GM23338 (cell line): Measurements from ENCODE around the gene KNG1. TPM values are rescaled to one million over a fixed set of nuclear protein-coding genes. Genes with fewer than 3 reads are reported as not detected.

Experiments used
- ATAC-seq: fragments of 200-7000 bp; cut with Tn5 transposase; 3 replicates; pipeline ENCODE4 v1.9.1; 2020
- DNase-seq: peaks from one replicate; pipeline ENCODE4 v3.0.0-alpha.2; 2015; ENCODE audit warnings: low spot score
- H2AFZ ChIP-seq: fragments of 200-600 bp; sonication (generic); 2 replicates; pipeline ENCODE4 v1.8.0; 2016; ENCODE audit warnings: antibody characterized with exemption, mild to moderate bottlenecking, moderate library complexity
- H3F3A ChIP-seq: fragments of 200-600 bp; sonication (generic); replicated peaks from 2 replicates; pipeline ENCODE4 v1.8.0; 2017; ENCODE audit warnings: antibody characterized with exemption, mixed run types, low read depth
- H3K27ac ChIP-seq: fragments of 200-600 bp; sonication (generic); 2 replicates; pipeline ENCODE4 v1.6.1; 2016; ENCODE audit warnings: low read depth
- H3K27me3 ChIP-seq: fragments of 200-600 bp; sonication (generic); 2 replicates; pipeline ENCODE4 v1.8.0; 2016; ENCODE audit warnings: mild to moderate bottlenecking, mixed run types, moderate library complexity; ENCODE audit not compliant: insufficient read depth
- H3K36me3 ChIP-seq: fragments of 200-600 bp; sonication (generic); 2 replicates; pipeline ENCODE4 v1.8.0; 2016; ENCODE audit warnings: mild to moderate bottlenecking; ENCODE audit not compliant: insufficient read depth
- H3K4me1 ChIP-seq: fragments of 200-600 bp; sonication (generic); 2 replicates; pipeline ENCODE4 v1.8.0; 2016; ENCODE audit warnings: mild to moderate bottlenecking, moderate library complexity; ENCODE audit not compliant: insufficient read depth
- H3K4me2 ChIP-seq: fragments of 200-600 bp; sonication (generic); 2 replicates; pipeline ENCODE4 v1.7.1; 2017; ENCODE audit warnings: mixed run types
- H3K4me3 ChIP-seq: fragments of 200-600 bp; sonication (generic); 2 replicates; pipeline ENCODE4 v1.6.1; 2016; ENCODE audit warnings: mixed run types
- H3K79me2 ChIP-seq: fragments of 200-600 bp; sonication (generic); replicated peaks from 2 replicates; pipeline ENCODE4 v1.8.0; 2017; ENCODE audit warnings: mild to moderate bottlenecking; ENCODE audit not compliant: insufficient read depth
- H3K9me2 ChIP-seq: fragments of 200-600 bp; sonication (generic); 2 replicates; pipeline ENCODE4 v1.8.0; 2017; ENCODE audit not compliant: insufficient read depth
- H4K20me1 ChIP-seq: fragments of 200-600 bp; sonication (generic); replicated peaks from 2 replicates; pipeline ENCODE4 v1.8.0; 2017; ENCODE audit warnings: mild to moderate bottlenecking; ENCODE audit not compliant: insufficient read depth
- H3K27ac Mint-ChIP-seq: 2 replicates; pipeline ENCODE4 v1.8.0; 2020; ENCODE audit warnings: inconsistent platforms, mild to moderate bottlenecking, moderate library complexity, mixed read lengths
- H3K27me3 Mint-ChIP-seq: 3 replicates; pipeline ENCODE4 v1.8.0; 2022; ENCODE audit warnings: low read depth, mild to moderate bottlenecking, moderate library complexity, mixed read lengths, inconsistent platforms; ENCODE audit not compliant: insufficient read depth, poor library complexity
- H3K36me3 Mint-ChIP-seq: 3 replicates; pipeline ENCODE4 v1.8.0; 2021; ENCODE audit warnings: low read depth, mild to moderate bottlenecking, inconsistent platforms, moderate library complexity, mixed read lengths
- H3K4me1 Mint-ChIP-seq: 3 replicates; pipeline ENCODE4 v1.8.0; 2020; ENCODE audit warnings: mild to moderate bottlenecking, inconsistent platforms, mixed read lengths
- H3K4me3 Mint-ChIP-seq: 3 replicates; pipeline ENCODE4 v1.8.0; 2021; ENCODE audit warnings: moderate library complexity, mild to moderate bottlenecking, inconsistent platforms, mixed read lengths
- H3K9me3 Mint-ChIP-seq: 3 replicates; pipeline ENCODE4 v1.8.0; 2020; ENCODE audit warnings: moderate library complexity, mild to moderate bottlenecking, inconsistent platforms, mixed read lengths
- CREB1 ChIP-seq: fragments of 250-450 bp; sonication (Bioruptor Pico); IDR thresholded peaks from 2 replicates; pipeline ENCODE4 v1.5.0; 2020; ENCODE audit warnings: low read depth, mild to moderate bottlenecking, moderate library complexity
- ETS1 ChIP-seq: IDR thresholded peaks from 2 replicates; pipeline ENCODE4 v1.6.1; 2016; ENCODE audit warnings: antibody characterized with exemption
- EZH2 ChIP-seq: fragments of 200-600 bp; sonication (generic); IDR thresholded peaks from one replicate; pipeline ENCODE4 v1.8.0; 2017; ENCODE audit warnings: antibody characterized with exemption, mild to moderate bottlenecking, low read depth; ENCODE audit not compliant: unreplicated experiment
- EZH2phosphoT487 ChIP-seq: fragments of 200-600 bp; sonication (generic); IDR thresholded peaks from one replicate; pipeline ENCODE4 v1.8.1; 2018; ENCODE audit warnings: antibody characterized with exemption; ENCODE audit not compliant: unreplicated experiment
- JUNB ChIP-seq: IDR thresholded peaks from one replicate; pipeline ENCODE4 v1.6.1; 2016; ENCODE audit warnings: antibody characterized with exemption; ENCODE audit not compliant: unreplicated experiment
- NANOG ChIP-seq: IDR thresholded peaks from 2 replicates; pipeline ENCODE4 v1.6.1; 2016; ENCODE audit warnings: antibody characterized with exemption, borderline replicate concordance
- POLR2AphosphoS5 ChIP-seq: IDR thresholded peaks from 2 replicates; pipeline ENCODE4 v1.6.1; 2016; ENCODE audit warnings: antibody characterized with exemption, low read depth
- STAT1 ChIP-seq: IDR thresholded peaks from one replicate; pipeline ENCODE4 v1.6.1; 2016; ENCODE audit warnings: antibody characterized with exemption; ENCODE audit not compliant: unreplicated experiment
- ZNF114 ChIP-seq: fragments of 250-450 bp; sonication (Bioruptor Pico); IDR thresholded peaks from 2 replicates; pipeline ENCODE4 v1.5.0; 2020; ENCODE audit warnings: mild to moderate bottlenecking, moderate library complexity
- ZNF331 ChIP-seq: fragments of 250-450 bp; sonication (Bioruptor Pico); IDR thresholded peaks from 2 replicates; pipeline ENCODE4 v1.5.0; 2020; ENCODE audit warnings: low read depth, mild to moderate bottlenecking, moderate library complexity
- long read RNA-seq: library from polyadenylated mRNA; unstranded; transcript quantifications from one replicate; pipeline ENCODE4 v2.0.0, GENCODE V29; 2020; ENCODE audit not compliant: unreplicated experiment
- polyA plus RNA-seq: library from polyadenylated mRNA; unstranded; fragments of >200 nt; fragmentation: Nextera tagmentation; extraction: Ambion mirVana; gene quantifications from 2 replicates; pipeline ENCODE4 v1.2.1, GENCODE V29; 2016
- total RNA-seq: library from RNA; depleted of rRNA; stranded (reverse); fragments of >200 nt; shearing (Covaris generic); gene quantifications from 2 replicates; pipeline ENCODE4 v1.2.3, GENCODE V29; 2014; rRNA removed
- TF ChIP-seq, protein P1 (sequence below): IDR thresholded peaks from one replicate; pipeline ENCODE4 v1.6.1; 2018; ENCODE audit warnings: antibody characterized with exemption; ENCODE audit not compliant: unreplicated experiment
- TF ChIP-seq, protein P2 (sequence below), 2 experiments: fragments of 200-600 bp in 1 of 2; sonication (generic) in 1 of 2; conservative IDR thresholded peaks; 2 replicates each; pipeline versions ENCODE4 v1.5.1 to v1.6.1; 2016 to 2017; ENCODE audit warnings: antibody characterized with exemption in 2 of 2, low read depth in 2 of 2, mild to moderate bottlenecking in 2 of 2, moderate library complexity in 1 of 2
- TF ChIP-seq, protein P3 (sequence below): fragments of 250-450 bp; sonication (Bioruptor Pico); IDR thresholded peaks from 2 replicates; pipeline ENCODE4 v1.5.0; 2020; ENCODE audit warnings: mild to moderate bottlenecking, moderate library complexity

The KNG1 gene
- total RNA-seq (0.49 TPM in 1 of 2 replicates, not detected in the other), polyA plus RNA-seq (0.09 TPM in 1 of 2 replicates, not detected in the other)
- long read RNA-seq: 0 reads

- no peak within 1 kb of the TSS for H3K4me3 Mint-ChIP-seq
- H4K20me1 ChIP-seq: no peaks in the 10 kb centered on the region
- no peaks in the 10 kb centered on the region for H3K79me2 ChIP-seq
- H3K36me3 ChIP-seq: no peaks in the 10 kb centered on the region
- peaks cover 7% of the 10 kb centered on the region for H3K27me3 Mint-ChIP-seq
- no peaks in the 10 kb centered on the region for H3K27me3 ChIP-seq
- H3F3A ChIP-seq: no peaks in the 10 kb centered on the region
- TF ChIP-seq, protein P1, sequence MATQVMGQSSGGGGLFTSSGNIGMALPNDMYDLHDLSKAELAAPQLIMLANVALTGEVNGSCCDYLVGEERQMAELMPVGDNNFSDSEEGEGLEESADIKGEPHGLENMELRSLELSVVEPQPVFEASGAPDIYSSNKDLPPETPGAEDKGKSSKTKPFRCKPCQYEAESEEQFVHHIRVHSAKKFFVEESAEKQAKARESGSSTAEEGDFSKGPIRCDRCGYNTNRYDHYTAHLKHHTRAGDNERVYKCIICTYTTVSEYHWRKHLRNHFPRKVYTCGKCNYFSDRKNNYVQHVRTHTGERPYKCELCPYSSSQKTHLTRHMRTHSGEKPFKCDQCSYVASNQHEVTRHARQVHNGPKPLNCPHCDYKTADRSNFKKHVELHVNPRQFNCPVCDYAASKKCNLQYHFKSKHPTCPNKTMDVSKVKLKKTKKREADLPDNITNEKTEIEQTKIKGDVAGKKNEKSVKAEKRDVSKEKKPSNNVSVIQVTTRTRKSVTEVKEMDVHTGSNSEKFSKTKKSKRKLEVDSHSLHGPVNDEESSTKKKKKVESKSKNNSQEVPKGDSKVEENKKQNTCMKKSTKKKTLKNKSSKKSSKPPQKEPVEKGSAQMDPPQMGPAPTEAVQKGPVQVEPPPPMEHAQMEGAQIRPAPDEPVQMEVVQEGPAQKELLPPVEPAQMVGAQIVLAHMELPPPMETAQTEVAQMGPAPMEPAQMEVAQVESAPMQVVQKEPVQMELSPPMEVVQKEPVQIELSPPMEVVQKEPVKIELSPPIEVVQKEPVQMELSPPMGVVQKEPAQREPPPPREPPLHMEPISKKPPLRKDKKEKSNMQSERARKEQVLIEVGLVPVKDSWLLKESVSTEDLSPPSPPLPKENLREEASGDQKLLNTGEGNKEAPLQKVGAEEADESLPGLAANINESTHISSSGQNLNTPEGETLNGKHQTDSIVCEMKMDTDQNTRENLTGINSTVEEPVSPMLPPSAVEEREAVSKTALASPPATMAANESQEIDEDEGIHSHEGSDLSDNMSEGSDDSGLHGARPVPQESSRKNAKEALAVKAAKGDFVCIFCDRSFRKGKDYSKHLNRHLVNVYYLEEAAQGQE: no peak
- TF ChIP-seq STAT1 (no peak), POLR2AphosphoS5 (no peak), ZNF114 (CRISPR knock-in tag) (no peak), ZNF331 (CRISPR knock-in tag) (no peak), EZH2phosphoT487 (no peak), NANOG (no peak), CREB1 (CRISPR knock-in tag) (no peak), EZH2 (no peak), ETS1 (no peak), JUNB (no peak)
- TF ChIP-seq, protein P2, sequence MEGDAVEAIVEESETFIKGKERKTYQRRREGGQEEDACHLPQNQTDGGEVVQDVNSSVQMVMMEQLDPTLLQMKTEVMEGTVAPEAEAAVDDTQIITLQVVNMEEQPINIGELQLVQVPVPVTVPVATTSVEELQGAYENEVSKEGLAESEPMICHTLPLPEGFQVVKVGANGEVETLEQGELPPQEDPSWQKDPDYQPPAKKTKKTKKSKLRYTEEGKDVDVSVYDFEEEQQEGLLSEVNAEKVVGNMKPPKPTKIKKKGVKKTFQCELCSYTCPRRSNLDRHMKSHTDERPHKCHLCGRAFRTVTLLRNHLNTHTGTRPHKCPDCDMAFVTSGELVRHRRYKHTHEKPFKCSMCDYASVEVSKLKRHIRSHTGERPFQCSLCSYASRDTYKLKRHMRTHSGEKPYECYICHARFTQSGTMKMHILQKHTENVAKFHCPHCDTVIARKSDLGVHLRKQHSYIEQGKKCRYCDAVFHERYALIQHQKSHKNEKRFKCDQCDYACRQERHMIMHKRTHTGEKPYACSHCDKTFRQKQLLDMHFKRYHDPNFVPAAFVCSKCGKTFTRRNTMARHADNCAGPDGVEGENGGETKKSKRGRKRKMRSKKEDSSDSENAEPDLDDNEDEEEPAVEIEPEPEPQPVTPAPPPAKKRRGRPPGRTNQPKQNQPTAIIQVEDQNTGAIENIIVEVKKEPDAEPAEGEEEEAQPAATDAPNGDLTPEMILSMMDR (conservative IDR thresholded peaks at IDR 0.05; ENCODE audit: low read depth in 2 of 2): no peak
- TF ChIP-seq, protein P3, sequence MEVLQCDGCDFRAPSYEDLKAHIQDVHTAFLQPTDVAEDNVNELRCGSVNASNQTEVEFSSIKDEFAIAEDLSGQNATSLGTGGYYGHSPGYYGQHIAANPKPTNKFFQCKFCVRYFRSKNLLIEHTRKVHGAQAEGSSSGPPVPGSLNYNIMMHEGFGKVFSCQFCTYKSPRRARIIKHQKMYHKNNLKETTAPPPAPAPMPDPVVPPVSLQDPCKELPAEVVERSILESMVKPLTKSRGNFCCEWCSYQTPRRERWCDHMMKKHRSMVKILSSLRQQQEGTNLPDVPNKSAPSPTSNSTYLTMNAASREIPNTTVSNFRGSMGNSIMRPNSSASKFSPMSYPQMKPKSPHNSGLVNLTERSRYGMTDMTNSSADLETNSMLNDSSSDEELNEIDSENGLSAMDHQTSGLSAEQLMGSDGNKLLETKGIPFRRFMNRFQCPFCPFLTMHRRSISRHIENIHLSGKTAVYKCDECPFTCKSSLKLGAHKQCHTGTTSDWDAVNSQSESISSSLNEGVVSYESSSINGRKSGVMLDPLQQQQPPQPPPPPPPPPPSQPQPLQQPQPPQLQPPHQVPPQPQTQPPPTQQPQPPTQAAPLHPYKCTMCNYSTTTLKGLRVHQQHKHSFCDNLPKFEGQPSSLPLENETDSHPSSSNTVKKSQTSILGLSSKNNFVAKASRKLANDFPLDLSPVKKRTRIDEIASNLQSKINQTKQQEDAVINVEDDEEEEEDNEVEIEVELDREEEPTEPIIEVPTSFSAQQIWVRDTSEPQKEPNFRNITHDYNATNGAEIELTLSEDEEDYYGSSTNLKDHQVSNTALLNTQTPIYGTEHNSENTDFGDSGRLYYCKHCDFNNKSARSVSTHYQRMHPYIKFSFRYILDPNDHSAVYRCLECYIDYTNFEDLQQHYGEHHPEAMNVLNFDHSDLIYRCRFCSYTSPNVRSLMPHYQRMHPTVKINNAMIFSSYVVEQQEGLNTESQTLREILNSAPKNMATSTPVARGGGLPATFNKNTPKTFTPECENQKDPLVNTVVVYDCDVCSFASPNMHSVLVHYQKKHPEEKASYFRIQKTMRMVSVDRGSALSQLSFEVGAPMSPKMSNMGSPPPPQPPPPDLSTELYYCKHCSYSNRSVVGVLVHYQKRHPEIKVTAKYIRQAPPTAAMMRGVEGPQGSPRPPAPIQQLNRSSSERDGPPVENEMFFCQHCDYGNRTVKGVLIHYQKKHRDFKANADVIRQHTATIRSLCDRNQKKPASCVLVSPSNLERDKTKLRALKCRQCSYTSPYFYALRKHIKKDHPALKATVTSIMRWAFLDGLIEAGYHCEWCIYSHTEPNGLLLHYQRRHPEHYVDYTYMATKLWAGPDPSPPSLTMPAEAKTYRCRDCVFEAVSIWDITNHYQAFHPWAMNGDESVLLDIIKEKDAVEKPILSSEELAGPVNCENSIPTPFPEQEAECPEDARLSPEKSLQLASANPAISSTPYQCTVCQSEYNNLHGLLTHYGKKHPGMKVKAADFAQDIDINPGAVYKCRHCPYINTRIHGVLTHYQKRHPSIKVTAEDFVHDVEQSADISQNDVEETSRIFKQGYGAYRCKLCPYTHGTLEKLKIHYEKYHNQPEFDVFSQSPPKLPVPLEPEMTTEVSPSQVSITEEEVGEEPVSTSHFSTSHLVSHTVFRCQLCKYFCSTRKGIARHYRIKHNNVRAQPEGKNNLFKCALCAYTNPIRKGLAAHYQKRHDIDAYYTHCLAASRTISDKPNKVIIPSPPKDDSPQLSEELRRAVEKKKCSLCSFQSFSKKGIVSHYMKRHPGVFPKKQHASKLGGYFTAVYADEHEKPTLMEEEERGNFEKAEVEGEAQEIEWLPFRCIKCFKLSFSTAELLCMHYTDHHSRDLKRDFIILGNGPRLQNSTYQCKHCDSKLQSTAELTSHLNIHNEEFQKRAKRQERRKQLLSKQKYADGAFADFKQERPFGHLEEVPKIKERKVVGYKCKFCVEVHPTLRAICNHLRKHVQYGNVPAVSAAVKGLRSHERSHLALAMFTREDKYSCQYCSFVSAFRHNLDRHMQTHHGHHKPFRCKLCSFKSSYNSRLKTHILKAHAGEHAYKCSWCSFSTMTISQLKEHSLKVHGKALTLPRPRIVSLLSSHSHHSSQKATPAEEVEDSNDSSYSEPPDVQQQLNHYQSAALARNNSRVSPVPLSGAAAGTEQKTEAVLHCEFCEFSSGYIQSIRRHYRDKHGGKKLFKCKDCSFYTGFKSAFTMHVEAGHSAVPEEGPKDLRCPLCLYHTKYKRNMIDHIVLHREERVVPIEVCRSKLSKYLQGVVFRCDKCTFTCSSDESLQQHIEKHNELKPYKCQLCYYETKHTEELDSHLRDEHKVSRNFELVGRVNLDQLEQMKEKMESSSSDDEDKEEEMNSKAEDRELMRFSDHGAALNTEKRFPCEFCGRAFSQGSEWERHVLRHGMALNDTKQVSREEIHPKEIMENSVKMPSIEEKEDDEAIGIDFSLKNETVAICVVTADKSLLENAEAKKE (CRISPR knock-in tag): no peak
- H3K4me1 Mint-ChIP-seq: peaks cover 7% of the 10 kb centered on the region; the same call in 1 of the 3 replicates
- peak within 1 kb of the TSS; percentile 72 for H2AFZ ChIP-seq
- H3K27ac ChIP-seq: no peak within 1 kb of the TSS
- no peak within 1 kb of the TSS for H3K27ac Mint-ChIP-seq
- H3K9me3 Mint-ChIP-seq: no peaks in the 10 kb centered on the region
- H3K36me3 Mint-ChIP-seq: no peaks in the 10 kb centered on the region
- ATAC-seq (no peak), DNase-seq (no peak)
- no peak within 1 kb of the TSS for H3K4me2 ChIP-seq
- no peaks in the 10 kb centered on the region; the same call in 1 of the 2 replicates for H3K4me1 ChIP-seq
- H3K4me3 ChIP-seq: no peak within 1 kb of the TSS
- peaks cover 5% of the 10 kb centered on the region; the same call in 1 of the 2 replicates for H3K9me2 ChIP-seq
These were observed at the start of gene KNG1 for GRCh38 chr3:186717039-186717457. TSS of gene KNG1 (plus strand) at chr3:186717359. CDS start at chr3:186717543, 184 bp downstream.
